ENCODE measurements around the gene CD226. TPM values are rescaled to one million over a fixed set of nuclear protein-coding genes. Genes with fewer than 3 reads are reported as not detected.

Gene CD226
- total RNA-seq, 2 experiments from 2014 or later, result 63.9 to 66.8 TPM

DNA sequence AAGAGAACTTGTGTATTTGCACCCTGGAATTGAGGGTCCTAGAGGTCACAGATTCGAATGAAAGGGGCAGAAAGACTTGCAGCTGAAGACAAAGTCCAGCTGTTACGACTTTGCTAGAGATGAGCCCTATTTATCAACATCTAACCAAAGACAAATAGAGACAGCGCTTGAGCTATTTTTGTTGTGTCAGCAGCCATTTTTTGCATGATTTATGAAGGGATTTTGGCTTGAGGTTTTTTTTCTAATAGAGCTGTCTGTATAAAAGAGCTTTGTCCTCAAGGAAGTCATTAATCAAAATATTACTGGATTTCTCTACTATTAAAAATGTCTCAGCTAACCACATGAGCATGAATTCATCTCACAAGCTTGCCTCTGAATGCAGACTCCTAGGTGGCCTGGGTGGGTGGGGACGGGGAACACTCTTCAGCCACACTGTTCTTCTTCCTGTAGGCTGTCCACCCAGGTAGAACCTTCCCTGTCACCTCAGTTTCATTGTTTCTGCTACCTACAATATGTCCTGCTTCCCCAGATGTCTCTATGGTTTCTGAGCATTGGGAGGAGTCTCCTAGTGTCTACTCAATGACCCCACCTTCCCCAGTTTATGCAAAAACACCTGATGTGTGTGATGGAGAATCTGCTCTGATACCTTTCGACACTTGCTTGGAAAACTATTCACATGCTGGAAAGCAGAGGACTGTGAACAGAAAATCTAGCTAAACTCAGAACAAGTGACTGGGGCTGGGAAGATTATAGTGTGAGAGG, 7.2 kb upstream of the CD226 start:
- POLR2A ChIA-PET, result interaction anchor here (1.2 to 5.3 kb wide), 4 partner anchors 10 to 70 kb away, joined by 7 to 82 read pairs (median 40); partner anchors contain the start of gene CD226
- Mint-ChIP-seq H3K27me3 (no peaks in the 10 kb centered on the region), H3K4me1 (ENCODE audit: low read depth) (peaks cover 40% of the 10 kb centered on the region), H3K27ac (no peak overlapping the region), H3K36me3 (peaks cover 21% of the 10 kb centered on the region), H3K4me3 (no peak overlapping the region), H3K9me3 (peaks cover 3% of the 10 kb centered on the region)
- CTCF ChIA-PET, result interaction anchor here (1.6 kb wide), 1 partner anchor 20 kb away, joined by 4 read pairs; no protein-coding TSS in a partner anchor
- DNase-seq, result peak; percentile 35
- intact Hi-C loops (cut with micrococcal nuclease), result loop anchor here (5.0 to 10.0 kb wide), 3 partner anchors 252 to 1240 kb away; partner anchors contain the start of genes RTTN and TMX3

DNA sequence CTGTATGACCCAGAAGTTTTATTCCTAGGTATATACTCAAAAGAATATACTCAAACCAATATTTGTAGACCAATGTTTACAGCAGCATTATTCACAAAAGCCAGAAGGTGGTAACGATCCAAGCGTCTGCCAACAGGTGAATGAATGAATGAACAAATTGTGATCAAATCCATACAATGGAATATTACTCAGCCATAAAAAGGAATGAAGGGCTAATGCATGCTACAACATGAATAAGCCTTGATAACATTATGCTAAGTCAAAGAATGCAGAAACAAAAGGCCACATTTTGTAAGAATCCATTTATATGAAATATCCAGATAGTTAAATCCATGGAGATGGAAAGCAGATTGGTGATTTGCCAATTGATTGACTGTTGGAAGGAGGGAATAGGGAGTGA, 5.5 kb upstream of the CD226 start:
- Mint-ChIP-seq H3K27ac (peak overlapping the region; percentile 64), H3K4me3 (peak overlapping the region; percentile 18), H3K36me3 (peaks cover 21% of the 10 kb centered on the region), H3K4me1 (ENCODE audit: low read depth) (peaks cover 30% of the 10 kb centered on the region), H3K9me3 (peaks cover 3% of the 10 kb centered on the region), H3K27me3 (no peaks in the 10 kb centered on the region)
- intact Hi-C loops (cut with micrococcal nuclease), result loop anchor here (10.0 kb wide), 2 partner anchors 318 to 1238 kb away; partner anchors contain the start of gene TMX3
- CTCF ChIA-PET, result interaction anchor here (0.7 kb wide), 1 partner anchor 9 kb away, joined by 4 read pairs; no protein-coding TSS in a partner anchor
- no peak for DNase-seq
- POLR2A ChIA-PET, result no interaction called here

DNA sequence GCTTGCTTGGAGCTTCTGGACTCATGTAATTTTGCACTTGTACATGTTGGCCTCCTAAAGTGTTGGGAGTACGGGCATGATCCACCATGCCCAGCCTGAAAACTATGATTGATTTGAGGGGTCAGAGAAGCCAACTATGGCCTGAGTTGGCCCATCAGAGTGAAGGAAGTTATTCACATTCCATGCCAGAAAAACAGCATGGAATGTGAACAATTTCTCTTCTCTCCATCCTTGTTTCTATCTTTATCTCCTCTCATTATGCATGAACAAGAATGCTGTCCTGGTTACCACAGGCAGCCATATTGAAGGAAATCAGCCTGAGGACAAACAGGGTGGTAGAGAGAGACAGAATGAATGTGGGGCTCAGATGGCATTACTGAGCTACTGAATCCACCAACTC, 3.5 kb upstream of the CD226 start:
- ChIA-PET CTCF (interaction anchor here (1.1 kb wide), 1 partner anchor 66 kb away, joined by 3 read pairs; no protein-coding TSS in a partner anchor), POLR2A (interaction anchor here (0.7 to 1.1 kb wide), 2 partner anchors 16 to 66 kb away, joined by 3 to 7 read pairs; no protein-coding TSS in a partner anchor)
- Mint-ChIP-seq H3K27me3 (no peaks in the 10 kb centered on the region), H3K9me3 (peaks cover 3% of the 10 kb centered on the region), H3K4me3 (peak overlapping the region; percentile 7), H3K4me1 (ENCODE audit: low read depth) (peaks cover 38% of the 10 kb centered on the region), H3K36me3 (peaks cover 31% of the 10 kb centered on the region), H3K27ac (peak overlapping the region; percentile 52)
- intact Hi-C loops (cut with micrococcal nuclease), result loop anchor here (10.0 kb wide), 2 partner anchors 316 to 1236 kb away; partner anchors contain the start of gene TMX3
- no peak for DNase-seq

DNA sequence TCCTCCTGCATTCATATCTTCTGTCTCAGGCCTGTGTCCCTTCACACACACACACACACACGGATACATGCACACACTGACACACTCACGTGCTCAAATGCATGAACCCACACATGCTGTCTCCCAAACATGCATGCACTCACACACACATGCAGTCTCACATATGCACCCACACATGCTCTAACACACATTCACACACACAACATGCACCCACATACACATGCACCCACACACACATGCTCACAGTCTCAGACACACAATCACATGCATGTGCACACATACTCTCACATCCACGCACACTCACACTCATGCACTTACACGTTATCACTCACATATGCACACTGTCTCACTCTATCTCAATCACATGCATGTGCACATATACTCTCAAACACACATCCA, 1.9 kb upstream of the CD226 start:
- Mint-ChIP-seq H3K9me3 (peaks cover 3% of the 10 kb centered on the region), H3K36me3 (peaks cover 41% of the 10 kb centered on the region)

DNA sequence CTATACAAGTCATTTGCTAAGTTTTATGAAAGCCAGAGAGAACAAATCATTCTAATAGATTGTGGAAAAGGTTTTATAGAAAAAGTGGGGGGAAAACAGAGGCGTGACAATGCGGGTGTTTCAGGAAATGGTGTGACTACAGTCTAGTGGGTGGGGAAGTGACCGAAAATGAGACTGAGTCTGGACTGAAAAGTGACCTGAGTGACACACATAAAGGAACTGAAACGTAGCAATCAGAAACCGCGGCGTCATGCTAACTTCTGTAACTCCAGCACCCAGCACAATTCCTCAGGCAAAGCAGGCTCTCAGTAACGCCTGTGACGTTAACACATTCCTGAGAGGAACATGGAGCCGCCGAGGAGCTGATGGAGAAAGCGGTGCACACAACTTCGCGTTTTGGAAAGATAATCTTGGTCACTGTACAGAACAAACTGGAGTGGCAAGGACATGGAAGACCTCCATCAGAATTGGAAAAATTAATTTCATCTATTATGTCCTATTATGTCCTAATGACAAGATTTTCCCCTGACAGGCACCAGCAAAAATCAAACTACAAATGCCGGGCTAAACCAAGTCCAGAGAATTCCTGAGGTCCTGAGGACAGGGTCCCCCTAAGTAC, 1.4 kb upstream of the CD226 start:
- intact Hi-C loops (cut with micrococcal nuclease), result loop anchor here (1.0 kb wide), 4 partner anchors 8 to 63 kb away; no protein-coding TSS in a partner anchor
- H3K4me1 Mint-ChIP-seq (ENCODE audit: low read depth), result peaks cover 50% of the 10 kb centered on the region
- POLR2A ChIA-PET, result no interaction called here
- CTCF ChIA-PET, result no interaction called here
- no peaks in the 10 kb centered on the region for H3K27me3 Mint-ChIP-seq
- H3K36me3 Mint-ChIP-seq, result peaks cover 44% of the 10 kb centered on the region
- no peak overlapping the region for H3K4me3 Mint-ChIP-seq
- H3K27ac Mint-ChIP-seq, result no peak overlapping the region
- DNase-seq, result peak; percentile 85
- peaks cover 3% of the 10 kb centered on the region for H3K9me3 Mint-ChIP-seq

More for the DNA sequence above, 1.9 kb upstream of the CD226 start:
- Mint-ChIP-seq H3K4me3 (no peak overlapping the region), H3K27ac (no peak overlapping the region), H3K4me1 (ENCODE audit: low read depth) (peaks cover 49% of the 10 kb centered on the region), H3K27me3 (no peaks in the 10 kb centered on the region)
- no peak for DNase-seq
- intact Hi-C loops (cut with micrococcal nuclease), result loop anchor here (1.0 kb wide), 2 partner anchors 30 to 63 kb away; no protein-coding TSS in a partner anchor
- CTCF ChIA-PET, result no interaction called here
- POLR2A ChIA-PET, result no interaction called here

DNA sequence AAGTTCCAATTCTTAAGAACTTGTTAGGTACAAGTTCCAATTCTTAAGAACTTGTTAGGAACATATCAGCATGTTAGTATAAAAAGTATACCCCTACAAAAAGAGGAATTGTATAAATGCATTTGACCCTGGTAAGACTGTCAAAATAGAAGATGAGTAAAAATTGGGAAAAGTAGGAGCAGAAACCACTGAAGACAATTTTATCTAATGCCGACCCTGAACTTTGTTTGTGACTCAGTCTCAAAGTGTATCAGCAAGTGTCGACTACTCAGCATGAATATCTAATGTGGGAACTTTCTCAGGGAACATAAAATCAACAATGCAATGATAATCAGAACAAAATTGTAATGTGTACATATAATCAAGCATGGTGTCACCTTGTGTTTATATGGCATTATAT, 583 bp upstream of the CD226 start:
- intact Hi-C loops (cut with micrococcal nuclease), result loop anchor here (1.0 kb wide), 2 partner anchors 9 to 59 kb away; no protein-coding TSS in a partner anchor
- no peak overlapping the region for H3K27ac Mint-ChIP-seq
- peaks cover 53% of the 10 kb centered on the region for H3K4me1 Mint-ChIP-seq (ENCODE audit: low read depth)
- H3K9me3 Mint-ChIP-seq, result peaks cover 2% of the 10 kb centered on the region
- ChIA-PET POLR2A (no interaction called here), CTCF (no interaction called here)
- H3K4me3 Mint-ChIP-seq, result no peak overlapping the region
- no peaks in the 10 kb centered on the region for H3K27me3 Mint-ChIP-seq
- DNase-seq, result no peak
- peaks cover 49% of the 10 kb centered on the region for H3K36me3 Mint-ChIP-seq

DNA sequence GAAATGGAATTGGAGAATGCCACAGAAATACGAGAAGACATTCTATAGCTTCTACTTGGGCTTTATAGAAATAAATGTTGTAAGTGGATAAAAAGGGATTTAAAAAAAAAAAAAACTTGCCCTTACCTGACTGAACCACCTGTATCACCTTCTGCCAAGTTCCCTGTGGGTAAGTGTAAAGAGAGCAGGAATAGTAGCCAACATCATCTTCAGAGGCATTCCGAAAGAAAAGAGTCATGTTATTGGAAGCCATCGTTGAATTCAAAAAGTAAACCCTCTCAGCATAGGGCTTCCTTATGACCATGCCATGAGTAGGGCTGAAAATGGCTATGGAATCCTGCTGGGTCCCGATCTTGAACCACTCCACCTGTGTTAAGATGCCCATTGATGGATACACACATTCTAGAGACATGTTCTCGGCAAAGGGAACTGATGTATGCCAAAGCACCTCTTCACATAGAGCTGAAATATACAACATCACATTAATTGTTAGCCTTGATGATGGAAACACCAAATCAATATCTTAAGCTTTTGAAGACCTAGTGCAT, 991 bp downstream of the CD226 start:
- Mint-ChIP-seq H3K27me3 (no peaks in the 10 kb centered on the region), H3K4me3 (no peak overlapping the region), H3K27ac (no peak overlapping the region), H3K9me3 (peaks cover 12% of the 10 kb centered on the region), H3K36me3 (peaks cover 57% of the 10 kb centered on the region), H3K4me1 (ENCODE audit: low read depth) (peaks cover 56% of the 10 kb centered on the region)
- intact Hi-C loops (cut with micrococcal nuclease), result no loop called here
- DNase-seq, result no peak
- ChIA-PET POLR2A (interaction anchor here (1.3 to 6.1 kb wide), 7 partner anchors 9 to 63 kb away, joined by 3 to 82 read pairs (median 34); no protein-coding TSS in a partner anchor), CTCF (interaction anchor here (0.7 to 1.2 kb wide), 3 partner anchors 11 to 60 kb away, joined by 3 read pairs; no protein-coding TSS in a partner anchor)

DNA sequence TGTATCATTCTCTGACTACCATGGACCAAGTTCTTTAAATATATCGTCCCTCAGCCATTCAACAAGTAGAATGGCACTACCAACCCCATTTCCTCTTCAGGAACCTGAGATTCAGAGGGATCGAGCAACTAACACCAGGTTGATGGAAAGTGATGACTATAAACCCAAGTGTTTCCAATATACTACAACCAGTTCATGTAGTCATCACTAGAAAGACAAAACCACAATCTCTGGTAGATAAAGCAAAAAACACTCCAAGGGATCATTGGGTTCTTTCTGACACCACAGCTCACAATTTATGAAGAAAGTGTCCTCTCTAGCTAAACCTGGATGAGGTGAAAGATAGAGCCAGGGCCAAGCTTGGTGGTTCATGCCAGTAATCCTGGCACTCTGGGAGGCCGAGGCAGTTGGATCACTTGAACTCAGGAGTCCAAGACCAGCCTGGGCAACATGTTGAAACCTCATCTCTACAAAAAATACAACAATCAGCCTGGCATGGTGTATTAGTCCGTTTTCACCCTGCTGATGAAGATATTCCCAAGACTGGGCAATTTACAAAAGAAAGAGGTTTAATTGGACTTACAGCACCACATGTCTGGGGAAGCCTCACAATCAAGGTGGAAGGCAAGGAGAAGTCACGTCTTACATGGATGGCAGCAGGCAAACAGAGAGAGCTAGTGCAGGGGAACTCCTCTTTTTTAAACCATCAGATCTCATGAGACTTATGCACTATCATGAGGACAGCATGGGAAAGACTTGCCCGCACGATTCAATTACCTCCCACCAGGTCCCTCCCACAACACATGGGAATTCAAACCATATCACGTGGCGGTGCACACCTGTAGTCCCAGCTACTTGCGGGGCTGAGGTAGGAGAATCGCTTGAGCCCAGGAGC, 2.2 kb downstream of the CD226 start:
- Mint-ChIP-seq H3K4me3 (no peak overlapping the region), H3K4me1 (ENCODE audit: low read depth) (peaks cover 60% of the 10 kb centered on the region), H3K27me3 (no peaks in the 10 kb centered on the region), H3K9me3 (peaks cover 21% of the 10 kb centered on the region), H3K36me3 (peaks cover 64% of the 10 kb centered on the region), H3K27ac (no peak overlapping the region)
- intact Hi-C loops (cut with micrococcal nuclease), result loop anchor here (1.0 to 2.0 kb wide), 4 partner anchors 10 to 59 kb away; no protein-coding TSS in a partner anchor
- DNase-seq, result no peak
- CTCF ChIA-PET, result interaction anchor here (1.0 to 2.6 kb wide), 4 partner anchors 10 to 47 kb away, joined by 3 to 17 read pairs (median 12); no protein-coding TSS in a partner anchor
- POLR2A ChIA-PET, result interaction anchor here (2.2 to 6.1 kb wide), 7 partner anchors 9 to 63 kb away, joined by 10 to 82 read pairs (median 34); no protein-coding TSS in a partner anchor

DNA sequence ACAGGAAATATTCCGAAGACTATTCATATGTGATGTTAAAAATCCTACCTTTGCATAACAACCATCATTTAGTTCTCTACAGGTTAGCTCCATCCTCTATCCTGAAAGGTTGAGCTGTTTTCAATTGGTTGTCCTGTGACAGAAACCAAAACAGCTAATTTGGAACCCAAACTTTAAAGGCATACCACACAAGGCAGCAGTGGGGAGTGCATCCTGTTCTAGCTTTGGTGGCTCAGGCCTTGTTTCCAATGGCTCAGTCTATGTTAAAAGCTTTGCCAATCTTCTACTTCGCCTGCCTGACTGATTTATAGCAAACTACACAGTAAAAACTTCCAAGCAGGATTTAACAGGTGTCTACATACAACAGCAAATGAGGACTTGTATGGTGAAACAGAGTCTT, 3.2 kb downstream of the CD226 start:
- Mint-ChIP-seq H3K4me3 (no peak overlapping the region), H3K27ac (no peak overlapping the region), H3K4me1 (ENCODE audit: low read depth) (peaks cover 70% of the 10 kb centered on the region), H3K36me3 (peaks cover 74% of the 10 kb centered on the region), H3K9me3 (peaks cover 32% of the 10 kb centered on the region), H3K27me3 (no peaks in the 10 kb centered on the region)
- DNase-seq, result peak; percentile 54
- ChIA-PET CTCF (interaction anchor here (1.2 to 3.0 kb wide), 5 partner anchors 9 to 46 kb away, joined by 4 to 18 read pairs (median 14); no protein-coding TSS in a partner anchor), POLR2A (interaction anchor here (1.1 to 6.1 kb wide), 8 partner anchors 8 to 62 kb away, joined by 3 to 82 read pairs (median 32); no protein-coding TSS in a partner anchor)
- intact Hi-C loops (cut with micrococcal nuclease), result loop anchor here (2.0 kb wide), 1 partner anchor 14 kb away; no protein-coding TSS in a partner anchor

DNA sequence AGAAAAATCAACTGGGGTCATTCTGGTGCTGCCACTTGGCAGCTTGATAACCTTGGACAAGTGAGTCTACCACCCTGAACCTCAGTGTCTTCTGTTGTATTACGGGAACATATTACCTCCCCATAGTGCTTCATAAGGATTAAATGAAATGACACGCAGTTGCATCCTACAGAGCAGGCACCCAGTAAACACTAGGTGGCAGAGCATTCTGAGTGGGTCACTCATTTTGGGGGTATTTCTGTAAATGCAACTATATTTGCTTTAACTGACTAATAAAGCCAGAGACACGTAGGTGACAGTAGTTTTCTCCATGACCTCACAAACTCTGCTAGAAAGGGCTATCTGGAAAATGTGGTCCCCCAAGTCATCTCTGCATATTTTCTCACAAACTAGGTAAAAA, 4.7 kb downstream of the CD226 start:
- Mint-ChIP-seq H3K27ac (peak overlapping the region; percentile 94), H3K9me3 (peaks cover 32% of the 10 kb centered on the region), H3K4me1 (ENCODE audit: low read depth) (peaks cover 84% of the 10 kb centered on the region), H3K36me3 (peaks cover 86% of the 10 kb centered on the region), H3K27me3 (no peaks in the 10 kb centered on the region), H3K4me3 (peak overlapping the region; percentile 63)
- intact Hi-C loops (cut with micrococcal nuclease), result no loop called here
- ChIA-PET POLR2A (interaction anchor here (4.9 to 6.1 kb wide), 2 partner anchors 7 to 13 kb away, joined by 38 to 82 read pairs; no protein-coding TSS in a partner anchor), CTCF (interaction anchor here (2.4 to 3.0 kb wide), 3 partner anchors 8 to 44 kb away, joined by 11 to 18 read pairs (median 14); no protein-coding TSS in a partner anchor)
- peak; percentile 50 for DNase-seq

Data from activated CD4-positive, alpha-beta memory T cell treated with anti-CD3 and anti-CD28 coated beads for 36 hours (primary cell).